GM18909 (cell line): ENCODE measurements around the gene ADAM19.

Experiments used
- ATAC-seq: cut with Tn5 transposase; IDR thresholded peaks from one replicate; pipeline ENCODE4 v1.9.1; 2021; ENCODE audit warnings: mild to moderate bottlenecking; ENCODE audit not compliant: unreplicated experiment, poor library complexity

The ADAM19 gene

GRCh38 chr5:157545610-157546310, 29.8 kb downstream of the ADAM19 start:
- ATAC-seq: no peak

GRCh38 chr5:157544623-157544989, 31.0 kb downstream of the ADAM19 start:
- no peak for ATAC-seq

- no peak for ATAC-seq
Observed at GRCh38 chr5:157543825-157544622, 31.6 kb downstream of the ADAM19 start.

- ATAC-seq: no peak
Observed at GRCh38 chr5:157542282-157543000, 33.1 kb downstream of the ADAM19 start.

- peak; percentile 12 for ATAC-seq
Observed at GRCh38 chr5:157541447-157542118, 34.0 kb downstream of the ADAM19 start.

GRCh38 chr5:157540707-157541446, 34.7 kb downstream of the ADAM19 start:
- ATAC-seq: peak; percentile 95

- peak; percentile 5 for ATAC-seq
Observed at GRCh38 chr5:157540124-157540523, 35.5 kb downstream of the ADAM19 start.

GRCh38 chr5:157539503-157540022, 36.0 kb downstream of the ADAM19 start:
- ATAC-seq: no peak

GRCh38 chr5:157538311-157538710, 37.3 kb downstream of the ADAM19 start:
- ATAC-seq: no peak

GRCh38 chr5:157535042-157535865, 40.3 kb downstream of the ADAM19 start:
- no peak for ATAC-seq

- ATAC-seq: no peak
Observed at GRCh38 chr5:157533011-157533481, 42.5 kb downstream of the ADAM19 start.

- ATAC-seq: no peak
Observed at GRCh38 chr5:157532022-157532421, 43.6 kb downstream of the ADAM19 start.

- ATAC-seq: no peak
Observed at GRCh38 chr5:157530226-157530972, 45.2 kb downstream of the ADAM19 start.

GRCh38 chr5:157529002-157529401, 46.6 kb downstream of the ADAM19 start:
- no peak for ATAC-seq

GRCh38 chr5:157528036-157528632, 47.4 kb downstream of the ADAM19 start:
- no peak for ATAC-seq

- no peak for ATAC-seq
Observed at GRCh38 chr5:157524887-157525286, 50.7 kb downstream of the ADAM19 start.

GRCh38 chr5:157523976-157524375, 51.6 kb downstream of the ADAM19 start:
- no peak for ATAC-seq

GRCh38 chr5:157521704-157522029, 53.9 kb downstream of the ADAM19 start:
- no peak for ATAC-seq
